Ovary (tissue), 3 donors: ENCODE data around the gene TDRD9.

Experiments
- CTCF ChIP-seq, 3 donors: fragments of 450-650 bp in 2 of 3; fragments of 200-600 bp in 1 of 3; IDR thresholded peaks; one replicate each; pipeline versions ENCODE4 v1.5.1 to v1.8.0; 2016 to 2022; ENCODE audit warnings: antibody characterized with exemption in 3 of 3, mild to moderate bottlenecking in 1 of 3
- POLR2A ChIP-seq: fragments of 450-650 bp; IDR thresholded peaks from one replicate; pipeline ENCODE4 v1.6.1; 2017; ENCODE audit warnings: antibody characterized with exemption, mild to moderate bottlenecking, moderate library complexity
- donor health status: DM: no; HTN: no; CAD: no.

DNA sequence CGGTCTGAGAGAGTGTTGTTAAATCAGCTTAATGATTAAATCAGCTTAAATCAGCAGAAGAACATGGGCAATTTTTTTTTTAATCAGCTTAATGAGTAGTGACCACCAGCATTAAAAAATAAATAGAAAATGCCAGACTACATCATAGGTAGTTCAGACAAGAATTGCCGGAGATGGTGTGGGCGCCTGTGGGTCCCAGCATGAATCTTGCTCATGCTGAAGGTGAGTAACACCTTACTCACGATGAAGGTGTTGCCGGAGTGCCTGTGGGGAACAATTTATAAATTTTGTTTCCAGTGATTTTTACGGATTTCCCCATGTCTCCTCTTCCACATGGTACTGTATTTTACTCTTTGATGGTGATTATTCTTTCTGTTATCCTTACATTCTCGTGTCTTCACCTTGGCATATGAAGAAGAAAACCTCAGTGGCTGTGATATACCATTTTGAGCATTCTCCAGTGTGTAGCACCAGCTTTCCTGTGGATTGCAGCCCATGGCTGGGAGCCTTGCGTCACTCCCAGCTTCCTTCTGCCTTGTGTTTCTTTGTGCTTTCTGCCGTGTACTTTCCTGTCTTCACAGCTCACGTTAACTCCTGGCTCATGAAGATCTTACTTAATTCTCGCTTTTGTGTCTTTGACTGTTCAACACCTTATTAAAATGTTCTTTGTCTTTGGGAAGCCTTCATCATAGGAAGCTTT lies 4.7 kb downstream of the TDRD9 start:
- TF ChIP-seq CTCF (IDR thresholded peaks at IDR 0.05) (no peak), POLR2A (no peak)
